ENCODE results near the gene TMPRSS4. TPM values are rescaled to one million over a fixed set of nuclear protein-coding genes. Genes with fewer than 3 reads are reported as not detected.

The TMPRSS4 gene
- total RNA-seq, 1 experiment from 2014 or later, result 1.4 TPM

GRCh38 chr11:118145285-118146227 lies 68.7 kb downstream of the TMPRSS4 start (continued):
- TF ChIP-seq FOXK1 (CRISPR knock-in tag; IDR thresholded peaks at IDR 0.05), result peak; percentile 39; the same call in 1 of the 2 replicates
- peak; percentile 78; the same call in 1 of the 2 replicates for TF ChIP-seq HMGXB4 (CRISPR knock-in tag; IDR thresholded peaks at IDR 0.05)
- no peak for TF ChIP-seq NFYB (CRISPR knock-in tag; conservative IDR thresholded peaks at IDR 0.05; ENCODE audit: low read depth)

- CTCF ChIA-PET, result interaction anchor here (1.1 to 9.0 kb wide), 7 partner anchors 17 to 149 kb away, joined by 3 to 153 read pairs (median 3); no protein-coding TSS in a partner anchor
- Mint-ChIP-seq H3K27me3 (ENCODE audit: low read depth) (peaks cover 68% of the 10 kb centered on the region), H3K9me3 (no peaks in the 10 kb centered on the region), H3K27ac (no peak overlapping the region), H3K36me3 (no peaks in the 10 kb centered on the region), H3K4me3 (peak overlapping the region; percentile 70), H3K4me1 (peaks cover 37% of the 10 kb centered on the region)
- DNase-seq (ENCODE audit: low spot score) (no peak), ATAC-seq (no peak)
- POLR2A ChIA-PET, result no interaction called here
- TF ChIP-seq FOXJ3 (CRISPR knock-in tag; IDR thresholded peaks at IDR 0.05; ENCODE audit: borderline replicate concordance) (no peak), KAT7 (CRISPR knock-in tag; IDR thresholded peaks at IDR 0.05; ENCODE audit: borderline replicate concordance) (no peak), NR3C1 (CRISPR knock-in tag; conservative IDR thresholded peaks at IDR 0.05; ENCODE audit: low read depth) (no peak), ZNF423 (CRISPR knock-in tag; IDR thresholded peaks at IDR 0.05) (no peak), SOX15 (CRISPR knock-in tag; IDR thresholded peaks at IDR 0.05) (no peak), ZNF396 (CRISPR knock-in tag; IDR thresholded peaks at IDR 0.05; ENCODE audit: borderline replicate concordance) (no peak), ZNF263 (CRISPR knock-in tag; IDR thresholded peaks at IDR 0.05; ENCODE audit: low read depth) (no peak), USF1 (CRISPR knock-in tag; IDR thresholded peaks at IDR 0.05) (no peak)
Observed at GRCh38 chr11:118146554-118146953, 69.7 kb downstream of the TMPRSS4 start.

GRCh38 chr11:118147502-118147901 lies 70.6 kb downstream of the TMPRSS4 start:
- peaks cover 73% of the 10 kb centered on the region for H3K27me3 Mint-ChIP-seq (ENCODE audit: low read depth)
- no peak for DNase-seq (ENCODE audit: low spot score)
- ChIA-PET CTCF (interaction anchor here (0.6 to 9.0 kb wide), 4 partner anchors 10 to 51 kb away, joined by 3 to 153 read pairs (median 5); no protein-coding TSS in a partner anchor), POLR2A (no interaction called here)
- H3K4me1 Mint-ChIP-seq, result peaks cover 40% of the 10 kb centered on the region
- no peaks in the 10 kb centered on the region for H3K36me3 Mint-ChIP-seq
- no peak overlapping the region for H3K4me3 Mint-ChIP-seq
- no peak for ATAC-seq
- no peak overlapping the region for H3K27ac Mint-ChIP-seq
- H3K9me3 Mint-ChIP-seq, result no peaks in the 10 kb centered on the region
- TF ChIP-seq MYBL2 (CRISPR knock-in tag; IDR thresholded peaks at IDR 0.05) (no peak), TP53 (CRISPR knock-in tag; IDR thresholded peaks at IDR 0.05) (no peak), ZSCAN18 (CRISPR knock-in tag; IDR thresholded peaks at IDR 0.05) (no peak), JUN (CRISPR knock-in tag; IDR thresholded peaks at IDR 0.05) (no peak), NR1H2 (CRISPR knock-in tag; IDR thresholded peaks at IDR 0.05) (no peak), ZNF121 (CRISPR knock-in tag; IDR thresholded peaks at IDR 0.05) (no peak), ATF1 (CRISPR knock-in tag; IDR thresholded peaks at IDR 0.05) (no peak), ZNF281 (CRISPR knock-in tag; IDR thresholded peaks at IDR 0.05) (no peak), ZNF671 (CRISPR knock-in tag; IDR thresholded peaks at IDR 0.05) (no peak), RORB (CRISPR knock-in tag; IDR thresholded peaks at IDR 0.05) (no peak), ATF3 (CRISPR knock-in tag; conservative IDR thresholded peaks at IDR 0.05) (no peak), ETV6 (CRISPR knock-in tag; IDR thresholded peaks at IDR 0.05) (no peak), NFE2L1 (CRISPR knock-in tag; IDR thresholded peaks at IDR 0.05) (no peak), ERG (CRISPR knock-in tag; IDR thresholded peaks at IDR 0.05) (no peak), GABPB1 (CRISPR knock-in tag; IDR thresholded peaks at IDR 0.05) (no peak)

Data from WTC11 (cell line).